ACC112 (cell line): Measurements from ENCODE around the gene MADCAM1.

Source experiments
- H2AFZ ChIP-seq: fragments of 200-600 bp; sonication (generic); one replicate; pipeline ENCODE4 v1.6.0; 2017; ENCODE audit warnings: antibody characterized with exemption, low read length; ENCODE audit not compliant: unreplicated experiment
- H3K27ac ChIP-seq: fragments of 200-600 bp; sonication (generic); 2 replicates; pipeline ENCODE4 v1.5.1; 2014; ENCODE audit warnings: low read depth, mild to moderate bottlenecking, antibody characterized with exemption, low read length, moderate library complexity
- H3K27me3 ChIP-seq: fragments of 200-600 bp; sonication (generic); 2 replicates; pipeline ENCODE4 v1.6.1; 2014; ENCODE audit warnings: mild to moderate bottlenecking, antibody characterized with exemption, low read length, moderate library complexity, mixed read lengths; ENCODE audit not compliant: insufficient read depth
- H3K36me3 ChIP-seq: fragments of 200-600 bp; sonication (generic); 2 replicates; pipeline ENCODE4 v1.6.1; 2016; ENCODE audit warnings: mild to moderate bottlenecking, antibody characterized with exemption, low read length, moderate library complexity, mixed read lengths; ENCODE audit not compliant: insufficient read depth
- H3K4me1 ChIP-seq: fragments of 200-600 bp; sonication (generic); one replicate; pipeline ENCODE4 v1.6.1; 2016; ENCODE audit warnings: low read length, mixed read lengths; ENCODE audit not compliant: insufficient read depth, unreplicated experiment, control insufficient read depth
- H3K4me3 ChIP-seq: fragments of 200-600 bp; sonication (generic); 2 replicates; pipeline ENCODE4 v1.5.1; 2014; ENCODE audit warnings: mild to moderate bottlenecking, low read depth, low read length
- H3K79me2 ChIP-seq: fragments of 200-600 bp; sonication (generic); one replicate; pipeline ENCODE4 v1.6.0; 2016; ENCODE audit warnings: low read length; ENCODE audit not compliant: control insufficient read depth, unreplicated experiment, insufficient read depth

The MADCAM1 gene

DNA sequence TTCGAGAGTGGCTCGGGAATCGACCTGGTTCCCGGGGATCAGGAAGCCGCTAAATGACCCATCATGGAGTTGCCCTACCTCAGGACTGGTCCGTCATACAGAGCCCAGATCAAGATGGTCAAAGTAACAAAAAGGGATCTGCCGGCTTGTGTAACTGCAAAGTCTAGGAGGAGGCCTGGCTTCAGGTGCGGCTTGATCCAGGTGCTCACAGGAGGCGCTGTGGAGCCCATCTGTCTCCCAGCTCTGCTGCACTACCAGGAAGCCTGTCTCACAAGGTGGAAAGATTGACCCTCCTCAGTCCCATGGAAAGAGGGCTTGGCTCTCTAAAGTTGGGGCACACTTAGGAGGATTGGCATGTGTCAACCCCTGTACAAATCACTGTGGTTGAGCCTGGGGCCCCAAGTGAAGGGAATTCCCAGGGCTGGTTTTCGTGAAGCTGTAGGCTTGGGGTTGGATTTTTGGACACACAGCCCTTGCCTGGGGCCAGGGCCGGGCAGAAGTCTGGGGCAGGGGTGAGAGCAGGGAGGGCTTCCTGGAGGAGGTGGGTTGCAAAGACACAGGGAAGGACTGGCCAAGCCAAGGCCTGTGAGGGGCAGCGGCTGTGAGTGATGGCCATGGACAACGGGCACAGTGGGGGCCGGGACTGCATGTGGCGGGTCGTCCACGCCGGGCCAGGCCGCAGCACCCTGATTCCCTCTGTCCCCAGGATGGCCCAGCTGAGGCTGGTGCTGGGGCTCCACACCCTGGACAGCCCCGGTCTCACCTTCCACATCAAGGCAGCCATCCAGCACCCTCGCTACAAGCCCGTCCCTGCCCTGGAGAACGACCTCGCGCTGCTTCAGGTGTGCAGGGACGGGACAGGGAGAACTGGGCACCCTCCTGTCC lies 51.8 kb downstream of the MADCAM1 start:
- Histone ChIP-seq H3K36me3 (no peaks in the 10 kb centered on the region), H3K4me1 (no peaks in the 10 kb centered on the region), H2AFZ (no peak overlapping the region), H3K79me2 (no peaks in the 10 kb centered on the region), H3K4me3 (no peak overlapping the region), H3K27me3 (no peaks in the 10 kb centered on the region), H3K27ac (no peak overlapping the region)

GRCh38 chr19:548886-549830 lies 52.9 kb downstream of the MADCAM1 start:
- H3K27me3 ChIP-seq: no peaks in the 10 kb centered on the region

DNA sequence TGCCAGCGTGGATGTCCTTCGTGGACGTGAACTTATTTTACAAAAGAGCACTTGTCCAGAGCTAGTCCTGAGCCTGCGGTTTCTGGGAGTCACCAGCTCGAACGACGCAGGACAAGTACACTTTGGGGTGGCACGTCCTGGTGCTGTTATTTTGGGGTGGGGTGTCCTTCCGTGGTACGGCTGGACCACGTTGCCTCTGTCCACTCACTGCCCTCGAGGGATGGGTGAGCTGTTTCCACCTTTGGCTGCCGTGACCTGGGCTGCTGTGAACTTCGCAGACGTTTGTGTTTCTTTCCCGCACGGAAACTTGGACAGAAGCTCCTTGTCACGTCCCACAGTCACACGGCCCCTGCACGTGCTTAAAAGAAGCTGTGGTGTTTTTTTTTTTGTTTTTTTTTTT lies 58.5 kb downstream of the MADCAM1 start:
- Histone ChIP-seq H3K79me2 (no peaks in the 10 kb centered on the region), H3K4me1 (no peaks in the 10 kb centered on the region), H3K36me3 (no peaks in the 10 kb centered on the region), H2AFZ (no peak overlapping the region), H3K4me3 (no peak overlapping the region), H3K27me3 (no peaks in the 10 kb centered on the region), H3K27ac (no peak overlapping the region)

More at GRCh38 chr19:548886-549830, 52.9 kb downstream of the MADCAM1 start:
- H3K4me3 ChIP-seq: no peak overlapping the region
- no peak overlapping the region for H3K27ac ChIP-seq
- H3K36me3 ChIP-seq: no peaks in the 10 kb centered on the region
- no peaks in the 10 kb centered on the region for H3K79me2 ChIP-seq
- H2AFZ ChIP-seq: no peak overlapping the region
- H3K4me1 ChIP-seq: no peaks in the 10 kb centered on the region
